GM23338 (cell line): ENCODE results near the gene DNAL4. TPM values are rescaled to one million over a fixed set of nuclear protein-coding genes. Genes with fewer than 3 reads are reported as not detected.

ENCODE experiments used
- ATAC-seq: fragments of 200-7000 bp; cut with Tn5 transposase; 3 replicates; pipeline ENCODE4 v1.9.1; 2020
- DNase-seq: peaks from one replicate; pipeline ENCODE4 v3.0.0-alpha.2; 2015; ENCODE audit warnings: low spot score
- H2AFZ ChIP-seq: fragments of 200-600 bp; sonication (generic); 2 replicates; pipeline ENCODE4 v1.8.0; 2016; ENCODE audit warnings: antibody characterized with exemption, mild to moderate bottlenecking, moderate library complexity
- H3F3A ChIP-seq: fragments of 200-600 bp; sonication (generic); replicated peaks from 2 replicates; pipeline ENCODE4 v1.8.0; 2017; ENCODE audit warnings: antibody characterized with exemption, mixed run types, low read depth
- H3K27ac ChIP-seq: fragments of 200-600 bp; sonication (generic); 2 replicates; pipeline ENCODE4 v1.6.1; 2016; ENCODE audit warnings: low read depth
- H3K27me3 ChIP-seq: fragments of 200-600 bp; sonication (generic); 2 replicates; pipeline ENCODE4 v1.8.0; 2016; ENCODE audit warnings: mild to moderate bottlenecking, mixed run types, moderate library complexity; ENCODE audit not compliant: insufficient read depth
- H3K36me3 ChIP-seq: fragments of 200-600 bp; sonication (generic); 2 replicates; pipeline ENCODE4 v1.8.0; 2016; ENCODE audit warnings: mild to moderate bottlenecking; ENCODE audit not compliant: insufficient read depth
- H3K4me1 ChIP-seq: fragments of 200-600 bp; sonication (generic); 2 replicates; pipeline ENCODE4 v1.8.0; 2016; ENCODE audit warnings: mild to moderate bottlenecking, moderate library complexity; ENCODE audit not compliant: insufficient read depth
- H3K4me2 ChIP-seq: fragments of 200-600 bp; sonication (generic); 2 replicates; pipeline ENCODE4 v1.7.1; 2017; ENCODE audit warnings: mixed run types
- H3K4me3 ChIP-seq: fragments of 200-600 bp; sonication (generic); 2 replicates; pipeline ENCODE4 v1.6.1; 2016; ENCODE audit warnings: mixed run types
- H3K79me2 ChIP-seq: fragments of 200-600 bp; sonication (generic); replicated peaks from 2 replicates; pipeline ENCODE4 v1.8.0; 2017; ENCODE audit warnings: mild to moderate bottlenecking; ENCODE audit not compliant: insufficient read depth
- H3K9me2 ChIP-seq: fragments of 200-600 bp; sonication (generic); 2 replicates; pipeline ENCODE4 v1.8.0; 2017; ENCODE audit not compliant: insufficient read depth
- H4K20me1 ChIP-seq: fragments of 200-600 bp; sonication (generic); replicated peaks from 2 replicates; pipeline ENCODE4 v1.8.0; 2017; ENCODE audit warnings: mild to moderate bottlenecking; ENCODE audit not compliant: insufficient read depth
- H3K27ac Mint-ChIP-seq: 2 replicates; pipeline ENCODE4 v1.8.0; 2020; ENCODE audit warnings: inconsistent platforms, mild to moderate bottlenecking, moderate library complexity, mixed read lengths
- H3K27me3 Mint-ChIP-seq: 3 replicates; pipeline ENCODE4 v1.8.0; 2022; ENCODE audit warnings: low read depth, mild to moderate bottlenecking, moderate library complexity, mixed read lengths, inconsistent platforms; ENCODE audit not compliant: insufficient read depth, poor library complexity
- H3K36me3 Mint-ChIP-seq: 3 replicates; pipeline ENCODE4 v1.8.0; 2021; ENCODE audit warnings: low read depth, mild to moderate bottlenecking, inconsistent platforms, moderate library complexity, mixed read lengths
- H3K4me1 Mint-ChIP-seq: 3 replicates; pipeline ENCODE4 v1.8.0; 2020; ENCODE audit warnings: mild to moderate bottlenecking, inconsistent platforms, mixed read lengths
- H3K4me3 Mint-ChIP-seq: 3 replicates; pipeline ENCODE4 v1.8.0; 2021; ENCODE audit warnings: moderate library complexity, mild to moderate bottlenecking, inconsistent platforms, mixed read lengths
- H3K9me3 Mint-ChIP-seq: 3 replicates; pipeline ENCODE4 v1.8.0; 2020; ENCODE audit warnings: moderate library complexity, mild to moderate bottlenecking, inconsistent platforms, mixed read lengths
- CREB1 ChIP-seq: fragments of 250-450 bp; sonication (Bioruptor Pico); IDR thresholded peaks from 2 replicates; pipeline ENCODE4 v1.5.0; 2020; ENCODE audit warnings: low read depth, mild to moderate bottlenecking, moderate library complexity
- CTCF ChIP-seq, 2 experiments: fragments of 200-600 bp in 1 of 2; sonication (generic) in 1 of 2; conservative IDR thresholded peaks; 2 replicates each; pipeline versions ENCODE4 v1.5.1 to v1.6.1; 2016 to 2017; ENCODE audit warnings: antibody characterized with exemption in 2 of 2, low read depth in 2 of 2, mild to moderate bottlenecking in 2 of 2, moderate library complexity in 1 of 2
- ETS1 ChIP-seq: IDR thresholded peaks from 2 replicates; pipeline ENCODE4 v1.6.1; 2016; ENCODE audit warnings: antibody characterized with exemption
- EZH2 ChIP-seq: fragments of 200-600 bp; sonication (generic); IDR thresholded peaks from one replicate; pipeline ENCODE4 v1.8.0; 2017; ENCODE audit warnings: antibody characterized with exemption, mild to moderate bottlenecking, low read depth; ENCODE audit not compliant: unreplicated experiment
- JUNB ChIP-seq: IDR thresholded peaks from one replicate; pipeline ENCODE4 v1.6.1; 2016; ENCODE audit warnings: antibody characterized with exemption; ENCODE audit not compliant: unreplicated experiment
- NANOG ChIP-seq: IDR thresholded peaks from 2 replicates; pipeline ENCODE4 v1.6.1; 2016; ENCODE audit warnings: antibody characterized with exemption, borderline replicate concordance
- POLR2AphosphoS5 ChIP-seq: IDR thresholded peaks from 2 replicates; pipeline ENCODE4 v1.6.1; 2016; ENCODE audit warnings: antibody characterized with exemption, low read depth
- REST ChIP-seq: IDR thresholded peaks from one replicate; pipeline ENCODE4 v1.6.1; 2018; ENCODE audit warnings: antibody characterized with exemption; ENCODE audit not compliant: unreplicated experiment
- STAT1 ChIP-seq: IDR thresholded peaks from one replicate; pipeline ENCODE4 v1.6.1; 2016; ENCODE audit warnings: antibody characterized with exemption; ENCODE audit not compliant: unreplicated experiment
- ZNF331 ChIP-seq: fragments of 250-450 bp; sonication (Bioruptor Pico); IDR thresholded peaks from 2 replicates; pipeline ENCODE4 v1.5.0; 2020; ENCODE audit warnings: low read depth, mild to moderate bottlenecking, moderate library complexity
- polyA plus RNA-seq: library from polyadenylated mRNA; unstranded; fragments of >200 nt; fragmentation: Nextera tagmentation; extraction: Ambion mirVana; gene quantifications from 2 replicates; pipeline ENCODE4 v1.2.1, GENCODE V29; 2016
- total RNA-seq: library from RNA; depleted of rRNA; stranded (reverse); fragments of >200 nt; shearing (Covaris generic); gene quantifications from 2 replicates; pipeline ENCODE4 v1.2.3, GENCODE V29; 2014

The DNAL4 gene
- total and polyA plus RNA-seq, 2 experiments from 2014 or later = 9.3 to 10.0 TPM

DNA sequence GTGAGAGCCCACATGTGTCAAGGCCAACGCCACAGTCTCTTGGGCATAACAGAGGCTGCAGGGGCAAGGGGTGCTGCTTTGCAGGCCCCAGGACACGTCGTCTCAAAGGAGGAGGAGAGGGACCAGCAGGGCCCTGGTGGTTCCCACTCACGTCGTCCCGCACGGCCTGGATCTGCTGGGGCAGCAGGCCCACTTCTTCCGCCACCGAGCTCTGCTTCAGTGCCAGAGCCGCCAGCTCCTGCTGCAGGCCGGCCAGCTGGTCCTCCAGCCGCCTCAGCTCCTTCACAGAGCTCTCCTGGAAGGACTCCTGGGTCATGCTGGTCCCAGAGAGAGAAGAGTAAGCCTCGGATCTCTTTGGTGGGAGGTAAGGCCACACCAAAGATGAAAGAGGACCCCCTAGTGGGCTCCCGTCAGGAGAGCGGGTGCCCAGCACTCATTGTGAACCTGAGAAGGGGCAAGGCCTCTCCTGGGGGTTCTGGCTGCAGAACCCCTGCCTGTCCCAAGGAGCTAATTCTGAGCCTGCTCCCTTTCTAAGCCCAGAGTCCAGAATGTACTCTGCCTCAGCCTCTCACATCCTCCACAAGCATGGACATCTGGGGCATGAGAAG is 53.7 kb downstream of the DNAL4 start:
- peaks cover 4% of the 10 kb centered on the region; the same call in 1 of the 2 replicates for H4K20me1 ChIP-seq

GRCh38 chr22:38739300-38740055 is 54.5 kb downstream of the DNAL4 start:
- Histone ChIP-seq H3F3A (no peaks in the 10 kb centered on the region), H3K4me3 (no peak overlapping the region), H3K36me3 (no peaks in the 10 kb centered on the region), H4K20me1 (peaks cover 6% of the 10 kb centered on the region), H3K79me2 (no peaks in the 10 kb centered on the region), H3K27ac (no peak overlapping the region), H3K27me3 (no peaks in the 10 kb centered on the region), H3K9me2 (no peaks in the 10 kb centered on the region), H3K4me2 (no peak overlapping the region), H3K4me1 (no peaks in the 10 kb centered on the region), H2AFZ (no peak overlapping the region)
- Mint-ChIP-seq H3K36me3 (peaks cover 34% of the 10 kb centered on the region; the same call in 2 of the 3 replicates), H3K27ac (no peak overlapping the region), H3K4me1 (peaks cover 4% of the 10 kb centered on the region), H3K27me3 (peaks cover 21% of the 10 kb centered on the region), H3K9me3 (no peaks in the 10 kb centered on the region; the same call in 2 of the 3 replicates), H3K4me3 (no peak overlapping the region)
- TF ChIP-seq NANOG (no peak), JUNB (no peak), CTCF (conservative IDR thresholded peaks at IDR 0.05; ENCODE audit: low read depth in 2 of 2) (no peak), ETS1 (no peak), ZNF331 (CRISPR knock-in tag) (no peak), POLR2AphosphoS5 (no peak)
- no peak for DNase-seq
- ATAC-seq = no peak

More for the DNA sequence above, 53.7 kb downstream of the DNAL4 start:
- Histone ChIP-seq H3K27me3 (no peaks in the 10 kb centered on the region), H3K36me3 (no peaks in the 10 kb centered on the region), H3F3A (no peaks in the 10 kb centered on the region), H2AFZ (no peak overlapping the region), H3K9me2 (no peaks in the 10 kb centered on the region), H3K27ac (no peak overlapping the region), H3K4me1 (no peaks in the 10 kb centered on the region), H3K4me3 (no peak overlapping the region), H3K79me2 (no peaks in the 10 kb centered on the region), H3K4me2 (no peak overlapping the region)
- peaks cover under 1% of the 10 kb centered on the region; the same call in 2 of the 3 replicates for H3K4me1 Mint-ChIP-seq
- DNase-seq (no peak), ATAC-seq (no peak)
- no peak overlapping the region for H3K27ac Mint-ChIP-seq
- no peak overlapping the region for H3K4me3 Mint-ChIP-seq
- peaks cover 31% of the 10 kb centered on the region; the same call in 2 of the 3 replicates for H3K36me3 Mint-ChIP-seq
- peaks cover 14% of the 10 kb centered on the region for H3K27me3 Mint-ChIP-seq
- TF ChIP-seq EZH2 (no peak), JUNB (no peak), CREB1 (no peak), REST (no peak), STAT1 (no peak)
- no peaks in the 10 kb centered on the region; the same call in 2 of the 3 replicates for H3K9me3 Mint-ChIP-seq
